Kasumi-1 (cell line): Measurements from ENCODE around the gene SLC25A29.

ENCODE experiments used
- DNase-seq, 2 experiments: peaks; one replicate each; lab custom pipeline; 2025; lab: John Stamatoyannopoulos, UW

SLC25A29 gene

DNA sequence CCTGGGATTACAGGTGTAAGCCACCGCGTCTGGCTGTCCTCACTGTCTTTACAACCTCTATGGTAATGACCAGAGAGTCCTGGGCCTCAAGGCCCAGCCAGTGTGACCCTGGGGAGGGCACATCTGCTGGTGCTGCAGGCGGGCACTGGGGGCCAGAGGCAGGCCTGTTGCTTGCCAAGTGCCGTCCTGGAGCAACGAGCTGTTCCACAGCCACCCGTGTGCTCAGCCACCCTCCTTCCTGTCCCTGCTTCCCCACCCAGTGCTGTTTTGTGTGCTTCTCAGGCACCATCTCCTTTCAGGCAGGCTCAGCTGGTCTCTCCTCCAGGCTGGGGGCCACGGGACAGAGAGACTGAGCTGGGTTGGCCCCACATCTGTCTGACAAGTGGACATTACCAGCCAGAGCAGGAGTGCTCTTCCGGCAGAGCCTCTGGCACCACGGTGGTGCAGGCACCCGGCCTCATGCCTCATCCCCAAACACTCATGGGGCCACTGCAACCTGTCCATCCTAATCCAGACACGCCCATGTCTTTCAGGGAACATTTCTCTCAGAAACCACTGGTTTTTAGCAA, 25.9 kb upstream of the SLC25A29 start:
- no peak for DNase-seq

DNA sequence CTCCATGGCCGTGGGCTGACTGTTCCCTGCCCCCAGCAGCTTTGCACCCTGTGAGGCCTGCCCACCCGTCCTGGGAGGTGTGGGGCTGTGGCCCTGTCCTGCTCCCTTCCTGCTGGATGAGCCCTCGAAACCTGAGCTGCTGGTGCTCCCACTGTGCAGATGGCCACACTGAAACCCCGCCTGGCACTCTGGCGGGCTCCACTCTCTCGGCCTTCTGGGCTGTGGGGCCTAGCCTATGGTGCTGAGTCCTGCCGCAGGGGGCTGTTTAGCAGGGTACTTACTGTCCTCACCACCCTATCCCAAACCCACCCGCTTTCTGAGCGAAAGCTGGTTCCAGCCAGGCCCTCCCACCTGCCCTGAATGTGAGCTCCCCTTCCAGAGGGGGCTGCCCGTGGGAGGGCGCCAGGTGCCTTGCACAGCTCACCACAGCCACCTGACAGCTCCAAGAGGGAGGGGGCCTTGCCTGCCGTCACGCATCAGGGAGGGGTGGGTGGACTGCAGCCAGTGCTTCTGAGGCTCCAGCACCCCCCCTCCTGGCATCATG, 24.2 kb upstream of the SLC25A29 start:
- no peak for DNase-seq

DNA sequence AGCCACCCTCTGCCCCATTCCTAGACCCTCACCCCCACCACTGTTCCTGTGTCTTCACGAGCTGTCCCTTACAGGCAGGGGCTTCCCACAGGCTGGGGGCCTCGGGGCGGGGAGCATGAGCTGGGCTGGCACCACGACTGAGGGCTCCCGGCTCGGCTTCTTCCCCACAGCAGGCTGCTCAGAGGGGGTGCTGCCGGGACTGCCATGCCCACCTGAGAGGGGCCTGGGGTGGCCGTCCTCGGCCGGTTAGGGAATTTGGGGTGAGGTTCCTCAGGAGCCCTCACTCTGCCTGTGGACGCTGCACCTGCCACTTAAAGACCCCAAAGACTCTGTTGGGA, 23.7 kb upstream of the SLC25A29 start:
- DNase-seq = no peak

DNA sequence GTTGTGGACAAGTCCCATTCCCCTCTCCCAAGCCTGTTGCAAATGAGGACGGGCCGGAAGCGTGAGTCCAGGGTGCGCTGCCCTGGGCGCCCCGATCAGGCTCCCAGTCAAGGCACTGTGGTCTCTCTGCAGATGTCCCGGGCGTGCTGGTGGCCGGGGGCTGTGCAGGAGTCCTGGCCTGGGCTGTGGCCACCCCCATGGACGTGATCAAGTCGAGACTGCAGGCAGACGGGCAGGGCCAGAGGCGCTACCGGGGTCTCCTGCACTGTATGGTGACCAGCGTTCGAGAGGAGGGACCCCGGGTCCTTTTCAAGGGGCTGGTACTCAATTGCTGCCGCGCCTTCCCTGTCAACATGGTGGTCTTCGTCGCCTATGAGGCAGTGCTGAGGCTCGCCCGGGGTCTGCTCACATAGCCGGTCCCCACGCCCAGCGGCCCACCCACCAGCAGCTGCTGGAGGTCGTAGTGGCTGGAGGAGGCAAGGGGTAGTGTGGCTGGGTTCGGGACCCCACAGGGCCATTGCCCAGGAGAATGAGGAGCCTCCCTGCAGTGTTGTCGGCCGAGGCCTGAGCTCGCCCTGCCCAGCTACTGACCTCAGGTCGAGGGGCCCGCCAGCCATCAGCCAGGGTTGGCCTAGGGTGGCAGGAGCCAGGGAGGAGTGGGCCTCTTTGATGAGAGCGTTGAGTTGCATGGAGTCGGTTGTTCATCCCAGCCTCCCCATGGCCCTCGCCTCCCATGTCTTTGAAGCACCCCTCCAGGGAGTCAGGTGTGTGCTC, 23.2 kb upstream of the SLC25A29 start:
- no peak for DNase-seq

DNA sequence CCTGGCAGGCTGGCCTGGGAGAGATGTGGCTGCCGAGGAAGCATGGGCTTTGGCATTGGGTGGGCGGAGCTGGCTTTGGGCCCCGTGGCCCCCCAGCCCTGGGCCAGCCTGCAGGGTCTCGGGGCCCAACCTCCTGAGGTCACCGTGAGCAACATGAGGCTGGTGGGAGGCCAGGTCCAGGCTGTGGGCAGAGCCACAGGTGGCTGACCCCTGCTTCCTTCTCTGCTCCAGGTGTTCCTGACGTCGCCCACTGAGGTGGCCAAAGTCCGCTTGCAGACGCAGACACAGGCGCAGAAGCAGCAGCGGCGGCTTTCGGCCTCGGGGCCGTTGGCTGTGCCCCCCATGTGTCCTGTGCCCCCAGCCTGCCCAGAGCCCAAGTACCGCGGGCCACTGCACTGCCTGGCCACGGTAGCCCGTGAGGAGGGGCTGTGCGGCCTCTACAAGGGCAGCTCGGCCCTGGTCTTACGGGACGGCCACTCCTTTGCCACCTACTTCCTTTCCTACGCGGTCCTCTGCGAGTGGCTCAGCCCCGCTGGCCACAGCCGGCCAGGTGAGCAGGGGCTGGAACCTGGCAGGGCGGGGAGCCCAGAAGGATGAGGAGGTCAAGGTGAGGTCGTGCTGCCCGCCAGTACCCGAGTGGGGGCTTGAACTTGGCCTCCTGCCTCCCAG, 22.4 kb upstream of the SLC25A29 start:
- no peak for DNase-seq

DNA sequence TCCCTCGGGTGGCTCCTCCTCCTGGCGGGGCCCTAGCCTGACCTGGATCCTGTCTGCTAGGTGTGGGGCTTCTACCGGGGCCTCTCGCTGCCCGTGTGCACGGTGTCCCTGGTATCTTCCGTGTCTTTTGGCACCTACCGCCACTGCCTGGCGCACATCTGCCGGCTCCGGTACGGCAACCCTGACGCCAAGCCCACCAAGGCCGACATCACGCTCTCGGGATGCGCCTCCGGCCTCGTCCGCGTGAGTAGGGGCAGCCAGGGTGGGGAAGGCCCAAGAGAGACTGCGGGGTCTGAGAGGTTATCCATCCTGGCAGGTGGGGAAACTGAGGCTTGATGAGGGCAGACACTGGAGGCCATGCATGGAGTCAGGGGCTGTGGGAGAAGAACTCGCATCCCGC, 20.9 kb upstream of the SLC25A29 start:
- DNase-seq = no peak

DNA sequence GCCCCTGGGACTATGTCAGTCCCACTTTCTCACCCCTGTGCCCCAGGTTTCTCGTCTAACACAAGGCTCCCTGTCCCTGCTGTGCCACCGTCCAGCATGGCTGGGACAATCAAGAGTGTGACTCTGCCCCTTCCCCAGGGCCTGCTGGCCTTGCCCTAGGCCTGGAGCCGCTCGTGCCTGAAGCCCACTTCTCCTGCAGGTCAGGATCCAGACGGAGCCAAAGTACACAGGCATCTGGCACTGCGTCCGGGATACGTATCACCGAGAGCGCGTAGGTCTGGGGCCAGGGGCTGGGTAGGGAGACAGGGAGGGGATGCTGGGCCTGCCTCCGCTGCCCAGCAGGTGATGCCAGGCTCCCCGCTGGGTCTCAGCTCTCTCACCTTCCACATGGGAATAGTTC, 19.7 kb upstream of the SLC25A29 start:
- DNase-seq = no peak

DNA sequence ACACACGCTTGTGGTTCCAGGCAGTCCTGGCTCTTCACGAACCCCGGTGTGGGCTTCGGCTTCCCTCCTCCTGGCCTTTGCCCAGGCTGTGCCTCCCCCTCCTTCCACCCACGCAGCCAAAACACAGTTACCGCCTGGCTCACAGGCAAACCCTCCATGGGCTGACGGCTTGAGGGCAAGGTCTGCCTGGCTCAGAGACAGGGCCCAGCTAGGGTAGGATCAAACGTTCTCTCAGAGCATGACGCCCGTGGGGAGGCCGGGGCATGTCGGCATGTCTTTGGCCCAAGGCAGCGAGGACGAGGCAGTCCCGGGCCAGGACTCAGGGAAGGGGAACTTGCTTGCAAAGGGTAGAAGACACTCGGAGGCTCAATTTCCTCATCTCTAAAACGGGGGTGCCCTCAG, 19.0 kb upstream of the SLC25A29 start:
- no peak for DNase-seq

DNA sequence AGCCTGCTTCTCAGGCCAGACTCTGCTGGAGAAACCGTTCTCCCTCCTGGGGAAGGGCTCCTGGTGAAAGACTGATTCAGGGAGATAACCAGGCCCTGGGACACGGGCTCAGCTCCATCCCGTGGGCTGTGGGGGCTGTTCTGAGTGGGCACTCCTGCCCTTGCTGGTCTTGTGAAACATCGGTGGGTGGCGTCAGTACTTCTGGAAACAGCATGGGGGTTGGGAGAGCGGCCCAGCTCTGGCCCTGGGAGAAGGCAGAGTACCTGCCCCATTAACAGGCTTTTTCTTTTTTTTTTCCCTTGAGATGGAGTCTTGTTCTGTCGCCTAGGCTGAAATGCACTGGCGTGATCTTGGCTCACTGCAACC, 17.7 kb upstream of the SLC25A29 start:
- no peak for DNase-seq

DNA sequence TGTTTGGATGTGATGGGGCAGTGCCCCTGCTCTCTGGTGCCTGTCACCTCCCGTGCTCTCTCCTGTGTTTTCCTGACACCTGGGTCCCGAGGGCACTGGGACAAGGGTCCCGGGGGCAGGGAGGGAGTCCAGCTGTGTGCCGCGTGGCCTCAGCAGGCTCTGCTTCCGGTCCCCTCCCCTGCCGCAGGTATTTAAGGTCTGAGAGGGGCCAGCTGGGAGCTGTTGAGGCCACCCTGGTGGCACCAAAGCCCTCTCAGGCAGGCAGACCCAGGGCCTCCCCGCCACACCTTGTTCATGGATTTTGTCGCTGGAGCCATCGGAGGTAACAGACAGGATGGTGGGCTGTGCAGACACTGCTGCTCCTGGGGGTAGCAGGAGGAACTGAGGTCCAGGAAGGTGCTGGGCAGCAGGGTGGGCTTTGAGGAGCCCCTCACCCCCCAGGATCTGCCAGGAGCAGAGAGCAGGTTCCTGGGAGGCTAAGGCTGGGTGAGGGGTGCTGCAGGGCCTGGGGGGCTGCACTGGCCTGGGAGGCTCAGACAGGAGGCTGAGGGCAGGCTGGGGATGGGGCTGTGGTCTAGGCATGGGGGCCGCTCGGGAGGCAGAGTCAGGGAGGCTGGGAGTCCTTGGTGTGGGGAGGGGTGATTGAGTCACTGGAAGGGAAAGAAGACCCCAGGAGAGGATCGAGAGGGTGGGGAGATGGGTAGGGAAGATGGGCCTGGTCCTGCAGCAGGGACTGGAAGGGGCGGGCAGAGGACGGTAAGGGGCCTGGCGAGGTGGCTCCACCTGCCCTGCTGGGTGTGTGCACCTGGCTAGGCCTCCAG, 17.1 kb upstream of the SLC25A29 start, which contains the start of gene SLC25A47:
SLC25A47 (plus strand) TSS at position 219 of the 821 bp plus-strand sequence; CDS start at position 295, 76 bp downstream.
- no peak for DNase-seq

DNA sequence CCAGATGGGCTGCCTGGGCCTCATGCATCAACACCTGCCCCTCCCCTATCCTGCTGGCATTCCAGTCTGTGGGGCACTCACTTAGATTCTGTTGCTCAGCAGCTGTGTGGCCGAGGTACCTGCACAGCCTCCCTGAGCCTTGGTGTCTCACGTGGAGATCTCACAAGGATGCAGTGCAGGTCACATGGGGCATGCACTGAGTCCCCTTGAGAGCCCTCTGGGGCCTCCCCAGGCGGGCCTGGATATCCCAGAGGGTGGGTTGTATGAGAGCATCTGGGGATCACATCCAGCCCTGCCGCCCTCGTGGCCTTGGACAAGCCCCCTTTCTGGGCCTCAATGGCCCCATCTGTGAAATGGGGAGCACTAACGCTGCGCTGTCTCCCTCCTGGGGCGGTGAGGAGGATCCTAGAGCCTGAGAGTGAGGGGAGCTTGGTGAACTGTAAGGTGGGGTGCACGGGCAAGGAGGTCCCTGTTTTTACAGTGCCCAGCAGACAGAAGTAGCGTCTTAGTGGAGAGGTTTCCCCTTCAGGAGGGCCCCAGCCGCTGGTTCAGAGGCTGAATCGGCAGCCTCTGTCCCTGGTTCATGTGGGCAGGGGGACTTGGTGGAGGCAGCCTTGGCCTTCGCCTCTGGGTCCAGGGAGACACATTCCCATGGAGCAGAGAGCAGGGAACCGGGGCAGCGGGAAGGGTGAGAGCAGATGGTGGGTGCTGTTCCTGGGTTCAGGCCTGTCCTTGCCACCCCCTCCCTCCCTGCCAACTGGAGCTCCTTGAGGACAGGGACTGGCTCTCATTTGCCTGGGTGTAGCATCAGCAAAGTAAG, 16.1 kb upstream of the SLC25A29 start:
- no peak for DNase-seq

DNA sequence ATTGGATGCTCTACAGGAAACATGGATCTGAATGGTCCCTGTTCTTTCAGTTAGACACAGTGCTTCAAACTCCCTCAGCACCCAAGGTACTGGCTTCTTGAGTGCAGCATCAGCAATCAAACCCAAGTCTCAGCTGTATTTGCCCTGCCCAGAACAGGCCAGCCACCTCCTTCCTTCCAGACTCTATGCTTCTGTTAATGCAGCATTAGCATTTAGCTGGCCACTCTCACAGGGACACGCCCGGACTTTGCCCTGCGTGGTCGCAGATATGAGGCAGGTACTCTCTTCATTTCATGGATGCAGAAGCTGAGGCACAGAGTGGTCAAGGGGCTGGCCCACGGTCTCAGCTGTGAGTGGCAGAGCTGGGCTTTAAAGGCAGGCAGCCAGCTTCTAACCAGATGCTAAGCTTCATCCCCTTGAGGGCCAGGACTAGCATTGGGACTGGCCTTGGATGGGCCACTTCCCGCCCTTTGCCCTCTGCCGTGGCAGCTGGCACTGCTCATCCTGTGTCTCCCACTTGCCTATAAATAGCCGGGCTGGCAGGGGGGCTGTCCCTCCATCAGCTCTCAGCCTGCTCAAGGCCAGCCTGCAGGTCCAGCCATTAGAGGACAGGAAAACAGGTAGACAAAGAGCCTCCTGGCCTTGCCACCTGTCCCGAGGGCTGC, 15.4 kb upstream of the SLC25A29 start:
- no peak for DNase-seq

DNA sequence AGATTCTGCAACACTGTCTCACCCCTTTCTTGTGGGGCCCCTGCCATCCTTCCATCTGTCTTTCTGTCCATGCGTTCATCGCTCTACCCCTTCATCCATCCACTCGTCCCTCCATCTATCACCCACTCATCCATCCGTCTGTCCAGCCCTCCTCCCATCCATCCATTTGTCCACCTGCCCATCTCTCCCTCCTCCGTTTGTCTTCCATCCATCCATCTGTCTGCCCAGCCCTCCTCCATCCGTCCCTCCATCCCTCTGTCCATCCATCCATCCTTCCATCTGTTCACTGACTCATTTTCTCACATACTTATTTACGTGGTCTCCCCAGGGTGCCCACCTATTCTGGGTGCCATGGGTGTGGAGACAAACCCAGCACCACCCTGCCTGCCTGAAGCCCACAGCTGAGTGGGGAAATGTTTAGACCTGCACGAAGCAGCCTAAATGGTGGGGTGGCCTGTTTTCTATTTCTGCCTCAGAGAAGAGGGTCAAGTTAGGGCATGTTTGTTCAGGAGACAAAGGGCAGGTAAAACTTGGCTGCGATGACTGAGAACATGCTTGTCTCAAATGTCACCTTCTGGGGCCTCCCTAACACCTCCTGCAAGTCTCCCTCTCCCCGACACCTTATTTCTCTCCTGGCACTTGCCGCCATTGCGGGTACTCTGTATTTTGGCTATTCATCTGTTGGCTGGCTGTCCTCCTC, 14.1 kb upstream of the SLC25A29 start:
- DNase-seq = no peak

DNA sequence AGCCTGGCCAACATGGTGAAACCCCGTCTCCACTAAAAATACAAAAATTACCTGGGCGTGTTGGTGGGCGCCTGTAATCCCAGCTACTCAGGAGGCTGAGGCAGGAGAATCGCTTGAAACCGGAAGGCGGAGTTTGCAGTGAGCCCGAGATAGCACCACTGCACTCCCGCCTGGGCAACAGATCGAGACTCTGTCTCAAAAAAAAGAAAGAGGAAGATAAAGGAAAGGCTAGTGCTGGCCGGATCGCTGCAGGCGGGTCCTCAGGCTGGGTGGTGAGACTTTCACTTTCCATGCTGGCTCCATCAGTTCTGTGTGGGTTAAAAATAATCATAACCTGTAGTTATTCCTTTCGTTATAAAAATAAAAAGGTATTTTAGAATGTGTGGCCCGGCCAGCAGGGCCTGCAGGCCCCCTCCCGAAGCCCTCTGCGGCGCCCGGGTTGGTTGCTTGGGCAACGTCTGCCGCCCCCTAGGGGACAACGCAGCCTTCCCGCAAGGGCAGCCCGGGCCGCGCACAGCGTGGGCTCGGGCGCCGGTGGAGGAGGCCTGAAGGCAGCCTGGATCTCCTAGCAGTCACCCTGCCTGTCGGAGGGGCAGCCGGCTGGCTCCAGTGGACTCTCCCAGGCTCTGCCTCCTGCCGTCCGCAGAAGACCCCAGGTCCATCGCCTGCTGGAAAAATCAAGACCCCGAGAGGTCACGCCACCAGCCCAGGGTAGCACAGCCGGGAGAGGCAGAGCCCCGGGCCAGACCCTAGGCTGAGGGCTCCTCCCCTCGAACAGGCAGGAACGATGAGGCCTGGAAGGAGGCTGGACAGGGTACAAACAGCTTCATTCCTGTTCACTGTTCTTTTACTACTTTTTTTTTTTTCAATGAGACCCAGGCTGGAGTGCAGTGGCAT, 11.9 kb upstream of the SLC25A29 start:
- no peak for DNase-seq

DNA sequence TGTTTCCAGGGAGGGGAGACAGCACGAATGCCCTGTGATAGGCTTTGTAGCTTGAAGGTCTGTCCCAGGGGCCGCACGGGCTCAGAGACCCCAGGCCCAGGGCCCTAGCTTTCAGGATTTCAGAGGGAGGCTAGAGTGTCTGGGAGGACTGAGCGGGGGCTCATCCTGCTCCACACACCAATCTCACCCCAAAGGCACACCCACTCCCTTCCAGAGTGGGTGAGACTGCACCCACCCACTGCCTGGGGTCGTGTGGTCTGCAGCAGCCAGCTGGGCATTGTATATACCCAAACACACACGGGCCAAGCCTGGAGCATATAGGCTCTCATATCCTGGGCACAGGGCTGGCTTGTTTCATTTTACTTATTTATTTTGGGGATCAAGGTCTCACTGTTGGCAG, 11.1 kb upstream of the SLC25A29 start:
- DNase-seq = no peak

DNA sequence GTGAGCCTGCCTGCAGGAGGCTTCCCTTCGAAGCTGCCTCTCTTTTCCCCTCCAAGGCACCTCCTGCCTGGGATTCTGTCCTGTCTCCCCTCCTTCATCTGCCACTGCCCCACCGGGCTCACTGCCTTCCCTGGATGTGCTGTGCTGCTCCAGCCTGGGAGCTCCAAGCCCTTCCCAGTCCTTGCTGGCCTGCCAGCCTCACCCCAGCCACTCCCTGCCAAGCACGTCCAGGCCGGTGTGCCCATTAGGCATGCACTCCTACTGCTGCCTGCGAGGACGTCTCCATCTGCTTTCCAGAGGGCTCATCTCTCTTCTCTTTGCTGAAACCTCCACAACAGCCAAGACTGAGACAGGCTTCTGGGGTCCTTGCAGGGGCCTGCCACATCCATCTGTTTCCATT, 8.5 kb upstream of the SLC25A29 start:
- DNase-seq = no peak

DNA sequence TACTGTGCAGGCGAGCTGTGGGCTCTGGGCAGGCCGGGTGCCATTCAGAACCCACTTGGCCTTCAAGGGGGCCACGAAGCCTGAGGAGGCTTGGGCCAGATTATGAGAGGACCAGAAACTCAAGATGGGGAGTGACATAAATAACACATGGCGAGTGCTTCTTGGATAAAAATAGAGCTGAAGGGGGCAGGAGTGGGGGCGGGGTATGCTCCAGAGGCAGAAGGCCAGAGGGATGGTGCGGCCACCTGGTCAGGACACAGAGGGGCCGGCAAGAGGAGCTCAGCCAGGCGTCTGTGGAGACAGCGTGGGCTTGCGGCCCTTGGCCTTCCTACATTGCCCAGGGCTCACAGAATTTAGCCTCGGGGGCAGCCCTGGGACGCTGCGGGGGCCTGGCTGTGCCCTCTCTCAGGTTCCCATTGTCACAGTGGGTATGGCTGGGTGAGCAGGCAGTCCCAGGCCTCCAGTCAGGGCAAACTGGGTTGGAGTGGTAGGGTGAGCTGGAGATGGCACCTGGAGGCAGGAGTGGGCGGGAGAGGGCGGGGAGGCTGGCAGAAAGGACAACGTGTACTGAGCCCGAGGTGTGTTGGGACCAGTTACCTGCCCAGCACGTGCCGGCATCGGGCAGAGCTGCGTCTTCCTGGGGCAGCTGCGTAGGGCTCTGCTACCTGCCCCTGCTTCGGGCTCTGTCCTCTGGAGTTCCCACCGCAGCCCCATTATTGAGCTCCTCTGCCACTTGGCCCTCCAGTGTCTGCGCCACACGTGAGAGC, 7.4 kb upstream of the SLC25A29 start:
- no peak for DNase-seq

DNA sequence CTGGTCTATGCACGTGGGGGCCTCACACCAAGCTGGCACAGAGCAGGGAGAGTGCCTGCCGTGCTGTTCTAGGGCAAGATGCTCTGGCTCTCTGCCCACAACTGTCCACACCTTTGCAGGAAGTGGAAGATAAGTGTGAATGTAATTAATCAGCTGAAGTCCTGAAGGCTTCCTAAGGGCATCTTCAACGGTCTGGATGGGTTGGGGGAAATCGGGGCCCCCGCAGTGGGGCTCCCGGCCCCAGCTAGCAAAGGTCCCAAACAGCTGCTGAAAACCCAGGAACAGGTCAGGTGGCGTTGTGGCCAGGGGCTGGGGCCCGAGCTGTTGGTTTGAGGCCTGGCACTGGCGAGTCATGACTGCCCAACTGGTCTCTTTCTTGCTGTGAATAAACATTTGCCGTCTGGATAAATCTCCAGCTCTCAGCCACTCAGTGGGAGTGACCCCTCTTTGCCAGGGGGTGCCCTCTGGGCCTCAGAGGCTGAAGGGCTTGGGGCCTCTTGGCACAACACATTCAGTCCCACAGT, 6.7 kb upstream of the SLC25A29 start:
- no peak for DNase-seq
